GM18861 (cell line): ENCODE data around the gene TP53TG5.

Experiments
- ATAC-seq: cut with Tn5 transposase; IDR thresholded peaks from one replicate; pipeline ENCODE4 v1.9.1; 2021; ENCODE audit not compliant: unreplicated experiment

TP53TG5 gene

GRCh38 chr20:45346851-45347250, 31.3 kb downstream of the TP53TG5 start:
- ATAC-seq = no peak

GRCh38 chr20:45346291-45346718, 31.8 kb downstream of the TP53TG5 start:
- ATAC-seq = no peak

- ATAC-seq = no peak
Measured at GRCh38 chr20:45345104-45345936, 32.8 kb downstream of the TP53TG5 start.

- no peak for ATAC-seq
Measured at GRCh38 chr20:45344168-45344860, 33.8 kb downstream of the TP53TG5 start.

GRCh38 chr20:45343532-45344167, 34.5 kb downstream of the TP53TG5 start:
- no peak for ATAC-seq

DNA sequence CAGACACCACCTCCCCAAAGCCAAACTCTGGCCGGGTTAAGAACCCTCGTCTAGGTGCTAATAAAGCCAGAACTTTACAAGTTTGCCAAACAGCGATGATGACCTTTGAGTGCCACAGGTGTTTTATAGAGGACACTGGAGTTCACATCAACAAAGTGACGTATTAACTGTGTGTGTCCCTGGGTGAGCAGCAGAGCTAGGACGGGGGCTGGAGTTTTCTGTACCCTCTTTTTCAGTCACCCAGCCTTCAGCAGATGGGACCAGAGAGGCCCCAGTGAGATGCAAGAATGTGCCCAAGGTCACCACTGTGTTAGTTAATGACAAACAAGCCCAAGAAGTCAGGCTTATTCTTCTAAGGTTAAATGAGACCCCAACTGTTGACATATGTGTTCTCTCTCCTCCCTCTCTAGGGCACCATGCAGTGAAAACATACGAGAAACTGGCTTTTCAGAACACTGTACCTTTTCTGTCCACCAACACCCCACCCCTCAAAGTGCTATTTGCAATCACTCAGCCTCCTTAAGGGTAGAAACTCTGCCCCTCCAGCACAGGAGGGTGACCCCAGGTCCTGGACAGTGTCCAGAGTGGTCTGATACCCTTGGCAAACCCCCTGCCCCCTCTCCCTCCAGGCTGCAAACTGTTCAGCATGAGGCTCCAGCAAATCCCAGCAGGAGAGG, 35.1 kb downstream of the TP53TG5 start:
- no peak for ATAC-seq

- no peak for ATAC-seq
Measured at GRCh38 chr20:45341939-45342854, 35.9 kb downstream of the TP53TG5 start.

DNA sequence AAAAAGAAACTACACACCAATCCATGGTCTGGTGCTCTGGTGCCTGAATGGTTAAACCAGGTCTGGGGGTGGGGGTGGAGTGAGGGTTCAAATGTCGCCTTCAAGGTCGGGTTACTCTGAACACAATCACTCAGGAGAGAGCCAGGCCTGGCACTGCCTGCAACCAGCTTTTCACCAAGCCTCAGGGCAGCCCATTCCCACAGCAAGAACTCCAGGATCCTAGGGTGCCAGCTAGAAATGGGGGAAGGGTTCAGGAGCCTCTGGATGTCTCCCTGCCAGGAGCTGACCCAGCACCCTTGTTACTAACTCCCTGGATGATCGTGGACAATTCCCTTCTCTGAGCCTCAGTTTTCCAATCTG, 36.6 kb downstream of the TP53TG5 start:
- no peak for ATAC-seq

- ATAC-seq = no peak
Measured at GRCh38 chr20:45340951-45341350, 37.2 kb downstream of the TP53TG5 start.

GRCh38 chr20:45340236-45340847, 37.8 kb downstream of the TP53TG5 start:
- no peak for ATAC-seq

- no peak for ATAC-seq
Measured at GRCh38 chr20:45339799-45340198, 38.3 kb downstream of the TP53TG5 start.

DNA sequence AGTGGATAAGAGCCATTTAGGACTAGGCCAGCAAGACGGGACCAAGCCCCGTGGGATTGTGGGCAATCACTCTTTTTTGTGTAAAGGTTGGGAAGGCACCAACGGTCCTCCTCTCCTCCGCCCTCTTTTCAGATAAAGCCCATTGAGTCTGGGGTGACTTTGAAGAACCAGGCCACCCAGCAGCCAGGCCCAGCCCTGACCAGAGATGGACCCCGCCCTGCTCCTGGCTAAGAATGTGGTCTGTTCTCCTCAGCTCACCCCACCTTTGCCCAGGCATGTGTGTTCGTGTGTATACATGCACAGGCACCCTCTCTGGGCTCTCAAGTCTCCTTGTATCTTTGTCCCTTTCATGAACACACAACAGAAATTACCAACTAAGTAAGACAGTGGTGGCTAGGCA, 39.0 kb downstream of the TP53TG5 start:
- no peak for ATAC-seq

DNA sequence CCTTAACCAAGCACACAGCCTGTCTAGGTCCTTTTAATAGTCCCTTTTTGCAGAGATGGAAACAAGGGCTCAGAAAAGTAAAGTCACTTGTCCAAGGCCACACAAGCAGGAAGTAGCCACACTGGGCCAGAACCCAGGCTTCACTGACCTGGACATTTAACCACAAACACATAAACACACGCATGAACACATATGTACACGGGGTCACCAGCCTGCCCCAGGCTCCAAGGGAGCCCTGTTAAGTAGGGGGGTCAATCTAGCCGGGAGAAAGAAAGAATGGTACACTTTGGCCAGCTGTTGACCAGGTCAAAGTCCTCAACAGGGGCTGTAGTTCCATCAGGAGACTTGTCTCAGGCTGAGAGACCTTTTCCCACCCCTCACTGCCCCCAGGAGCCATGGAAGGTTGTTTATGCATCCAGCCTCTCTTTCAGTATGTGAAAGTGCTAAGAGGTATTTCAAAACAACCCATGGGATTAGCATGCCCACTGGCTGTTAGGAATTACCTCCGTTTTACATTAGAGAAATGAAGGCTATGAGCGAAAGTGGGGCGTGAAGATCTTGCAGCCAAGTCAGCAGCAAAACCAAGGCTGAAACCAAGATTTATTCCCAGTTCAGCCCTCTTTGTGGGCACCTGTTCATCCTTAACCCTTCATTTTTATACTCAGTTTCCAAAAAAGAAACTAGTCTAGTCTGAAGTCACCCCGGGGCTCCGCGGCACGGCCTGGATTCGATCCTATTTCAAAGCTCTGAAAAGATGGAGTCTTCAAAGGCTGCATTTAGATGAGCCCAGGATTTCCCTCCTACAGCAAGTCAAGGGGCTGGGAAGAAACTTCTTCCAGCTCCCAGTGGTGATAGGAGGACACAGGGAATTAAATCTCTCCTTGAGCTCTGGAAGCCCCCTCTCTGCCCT, 39.7 kb downstream of the TP53TG5 start:
- ATAC-seq = no peak

- ATAC-seq = no peak
Measured at GRCh38 chr20:45337367-45338120, 40.6 kb downstream of the TP53TG5 start.

- no peak for ATAC-seq
Measured at GRCh38 chr20:45336530-45337366, 41.4 kb downstream of the TP53TG5 start.

GRCh38 chr20:45330476-45330875, 47.6 kb downstream of the TP53TG5 start:
- ATAC-seq = no peak
